Esophagus muscularis mucosa (tissue), 4 donors: Measurements from ENCODE around the gene OBP2A. TPM values are rescaled to one million over a fixed set of nuclear protein-coding genes. Genes with fewer than 3 reads are reported as not detected.
"Not testable (repeated sequence)": the region's sequence is repeated elsewhere in the genome, so short reads cannot be mapped to it uniquely, and the experiment has no call there.

Experiments used
- DNase-seq: peaks from one replicate; pipeline ENCODE4 v3.0.0-alpha.2; 2017; ENCODE audit errors: extremely low spot score
- H3K27ac ChIP-seq, 4 donors: fragments of 200-600 bp; sonication (generic); replicated peaks in 1 of 4; 1 replicate in 3 of 4; 2 replicates in 1 of 4; pipeline ENCODE4 v1.5.1; 2016 to 2019; ENCODE audit warnings: mild to moderate bottlenecking in 1 of 4
- H3K27me3 ChIP-seq, 4 donors: fragments of 200-600 bp; sonication (generic); one replicate each; pipeline versions ENCODE4 v1.5.1 to v1.6.0; 2016 to 2019
- H3K36me3 ChIP-seq, 4 donors: fragments of 200-600 bp; sonication (generic); one replicate each; pipeline ENCODE4 v1.5.1; 2016 to 2019
- H3K4me1 ChIP-seq, 4 donors: fragments of 200-600 bp; sonication (generic); one replicate each; pipeline ENCODE4 v1.5.1; 2016 to 2019
- H3K4me3 ChIP-seq, 4 donors: fragments of 200-600 bp; sonication (generic); 1 replicate in 2 of 4; 2 replicates in 2 of 4; pipeline ENCODE4 v1.5.1; 2016 to 2019; ENCODE audit warnings: mild to moderate bottlenecking in 4 of 4, moderate library complexity in 1 of 4
- H3K9me3 ChIP-seq, 4 donors: fragments of 200-600 bp; sonication (generic); 1 replicate in 3 of 4; 2 replicates in 1 of 4; pipeline ENCODE4 v1.5.1; 2016 to 2019
- CTCF ChIP-seq, 3 experiments: fragments of 200-600 bp in 2 of 3; fragments of 450-650 bp in 1 of 3; sonication (generic) in 2 of 3; IDR thresholded peaks; one replicate each; pipeline ENCODE4 v1.5.1; 2017 to 2019; ENCODE audit warnings: antibody characterized with exemption in 3 of 3, mild to moderate bottlenecking in 2 of 3, moderate library complexity in 1 of 3
- EP300 ChIP-seq: sonication (generic); formaldehyde crosslinking; IDR thresholded peaks from one replicate; pipeline ENCODE4 v1.6.1; 2017; ENCODE audit warnings: antibody characterized with exemption
- POLR2A ChIP-seq: fragments of 450-650 bp; IDR thresholded peaks from one replicate; pipeline ENCODE4 v1.6.1; 2017; ENCODE audit warnings: antibody characterized with exemption, moderate library complexity, mild to moderate bottlenecking, low read depth
- POLR2AphosphoS5 ChIP-seq, 2 donors: sonication (generic); formaldehyde crosslinking; IDR thresholded peaks; one replicate each; pipeline ENCODE4 v1.6.1; 2017; ENCODE audit warnings: antibody characterized with exemption in 2 of 2
- WGBS: methylation state at CpG from one replicate; pipeline ENCODE4 v1.1.5; 2018; 5-methylcytosine and 5-hydroxymethylcytosine counted together
- intact Hi-C: fragments of 100-400 bp; cut with DNase I; formaldehyde crosslinking; loops from one replicate; pipeline ENCODE4 v1.15.1; 2023
- total RNA-seq, 4 donors: library from RNA; depleted of rRNA; stranded (reverse); fragments of >200 nt; gene quantifications; one replicate each; pipeline versions ENCODE4 v1.1.0 to v1.2.1, GENCODE V29; 2016

Gene OBP2A
- total RNA-seq, 4 donors from 2014 or later: not detected

DNA sequence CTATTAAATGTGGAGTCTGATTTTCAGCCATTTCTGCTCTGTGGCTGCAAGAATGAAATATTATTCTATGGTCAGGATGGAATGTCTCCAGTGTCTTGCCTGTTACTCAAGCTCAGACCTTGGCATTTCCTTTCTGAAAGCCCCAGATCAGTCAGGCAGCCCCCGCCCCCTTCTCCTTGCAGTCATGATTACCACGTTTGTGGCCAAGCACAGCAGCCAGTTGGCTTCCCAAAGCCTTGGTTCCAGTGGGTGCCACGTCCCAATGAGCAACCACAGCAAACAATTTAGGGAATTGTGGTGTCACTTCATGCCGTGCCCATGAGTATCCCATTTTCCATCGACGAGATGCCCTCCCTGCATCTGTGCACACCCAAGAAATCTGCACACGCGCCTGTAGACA, 9.7 kb upstream of the OBP2A start:
- no peaks in the 10 kb centered on the region for H3K9me3 ChIP-seq
- WGBS: 73% methylated on average over 8 of the region's 8 CpGs
- no peak for DNase-seq
- no peak overlapping the region for H3K4me3 ChIP-seq
- TF ChIP-seq CTCF (IDR thresholded peaks at IDR 0.05) (no peak), POLR2AphosphoS5 (IDR thresholded peaks at IDR 0.05) (no peak), POLR2A (no peak), EP300 (no peak)
- intact Hi-C loops: no loop called here
- H3K27ac ChIP-seq: no peak overlapping the region
- no peaks in the 10 kb centered on the region for H3K36me3 ChIP-seq
- peaks cover 0 to 44% (median 0%) of the 10 kb centered on the region in 4 donors for H3K27me3 ChIP-seq
- no peaks in the 10 kb centered on the region for H3K4me1 ChIP-seq

- peaks cover 0 to 61% (median 0%) of the 10 kb centered on the region in 4 donors for H3K27me3 ChIP-seq
- H3K4me1 ChIP-seq, H3K36me3 ChIP-seq, DNase-seq, intact Hi-C loops, H3K9me3 ChIP-seq, H3K4me3 ChIP-seq, H3K27ac ChIP-seq: not testable (repeated sequence)
- 33% methylated on average over 8 of the region's 8 CpGs for WGBS
Measured at GRCh38 chr9:135543262-135543894, 2.5 kb upstream of the OBP2A start.

DNA sequence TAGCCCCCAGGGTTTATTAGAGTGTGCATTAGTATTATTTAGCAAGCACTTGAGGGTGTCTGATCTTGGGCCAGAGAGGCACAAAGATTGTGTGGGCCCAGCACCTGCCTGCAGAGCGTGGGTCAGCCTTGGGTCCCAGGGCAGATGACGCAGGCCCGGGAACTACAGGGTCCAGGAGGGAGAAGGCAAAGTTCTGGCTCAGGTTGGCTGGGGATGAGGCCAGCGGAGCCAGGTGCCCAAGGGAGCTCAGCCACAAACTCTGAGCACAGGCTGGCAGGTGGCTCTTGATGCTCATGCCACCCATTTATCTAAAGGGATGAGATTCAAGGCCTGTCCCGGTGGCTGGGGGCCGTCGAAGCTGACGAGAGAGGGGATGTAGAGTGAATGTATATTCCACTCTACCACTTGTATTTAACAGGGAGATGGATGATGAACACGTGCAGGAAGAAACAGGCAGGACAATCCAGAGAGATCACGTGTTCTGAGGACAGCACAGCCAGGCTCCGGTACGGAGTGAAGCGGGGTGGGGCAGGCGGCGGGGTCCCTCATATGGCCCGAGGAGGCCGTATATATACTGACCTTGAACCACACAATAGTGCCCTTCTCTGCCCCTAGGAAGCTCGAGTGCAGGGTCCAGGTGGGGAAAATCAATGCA, 818 bp upstream of the OBP2A start:
- no peak for TF ChIP-seq POLR2AphosphoS5 (IDR thresholded peaks at IDR 0.05)
- no peak for TF ChIP-seq POLR2A
- no peak for DNase-seq
- Histone ChIP-seq H3K27ac (no peak overlapping the region), H3K4me3 (no peak overlapping the region), H3K9me3 (no peaks in the 10 kb centered on the region), H3K27me3 (peaks cover 0 to 54% (median 0%) of the 10 kb centered on the region in 4 donors), H3K36me3 (no peaks in the 10 kb centered on the region), H3K4me1 (no peaks in the 10 kb centered on the region)
- 67% methylated on average over 18 of the region's 18 CpGs for WGBS
- intact Hi-C loops: no loop called here

GRCh38 chr9:135546792-135547617, 1.1 kb downstream of the OBP2A start:
- H3K36me3 ChIP-seq, H3K9me3 ChIP-seq, H3K27ac ChIP-seq, H3K4me1 ChIP-seq, intact Hi-C loops, DNase-seq, H3K4me3 ChIP-seq: not testable (repeated sequence)
- H3K27me3 ChIP-seq: peaks cover 0 to 44% (median 0%) of the 10 kb centered on the region in 4 donors
- 88% methylated on average over 8 of the region's 21 CpGs for whole genome bisulfite sequencing

- Histone ChIP-seq H3K4me1 (no peaks in the 10 kb centered on the region), H3K36me3 (no peaks in the 10 kb centered on the region), H3K4me3 (no peak overlapping the region), H3K27ac (no peak overlapping the region), H3K27me3 (peaks cover 0 to 41% (median 0%) of the 10 kb centered on the region in 4 donors), H3K9me3 (no peaks in the 10 kb centered on the region)
- 88% methylated on average over 13 of the region's 28 CpGs for WGBS
- intact Hi-C loops: no loop called here
- TF ChIP-seq POLR2A: no peak
- no peak for TF ChIP-seq POLR2AphosphoS5 (IDR thresholded peaks at IDR 0.05)
- no peak for TF ChIP-seq CTCF (IDR thresholded peaks at IDR 0.05)
- no peak for TF ChIP-seq EP300
- no peak for DNase-seq
Measured at GRCh38 chr9:135547756-135548736, 2.1 kb downstream of the OBP2A start.

DNA sequence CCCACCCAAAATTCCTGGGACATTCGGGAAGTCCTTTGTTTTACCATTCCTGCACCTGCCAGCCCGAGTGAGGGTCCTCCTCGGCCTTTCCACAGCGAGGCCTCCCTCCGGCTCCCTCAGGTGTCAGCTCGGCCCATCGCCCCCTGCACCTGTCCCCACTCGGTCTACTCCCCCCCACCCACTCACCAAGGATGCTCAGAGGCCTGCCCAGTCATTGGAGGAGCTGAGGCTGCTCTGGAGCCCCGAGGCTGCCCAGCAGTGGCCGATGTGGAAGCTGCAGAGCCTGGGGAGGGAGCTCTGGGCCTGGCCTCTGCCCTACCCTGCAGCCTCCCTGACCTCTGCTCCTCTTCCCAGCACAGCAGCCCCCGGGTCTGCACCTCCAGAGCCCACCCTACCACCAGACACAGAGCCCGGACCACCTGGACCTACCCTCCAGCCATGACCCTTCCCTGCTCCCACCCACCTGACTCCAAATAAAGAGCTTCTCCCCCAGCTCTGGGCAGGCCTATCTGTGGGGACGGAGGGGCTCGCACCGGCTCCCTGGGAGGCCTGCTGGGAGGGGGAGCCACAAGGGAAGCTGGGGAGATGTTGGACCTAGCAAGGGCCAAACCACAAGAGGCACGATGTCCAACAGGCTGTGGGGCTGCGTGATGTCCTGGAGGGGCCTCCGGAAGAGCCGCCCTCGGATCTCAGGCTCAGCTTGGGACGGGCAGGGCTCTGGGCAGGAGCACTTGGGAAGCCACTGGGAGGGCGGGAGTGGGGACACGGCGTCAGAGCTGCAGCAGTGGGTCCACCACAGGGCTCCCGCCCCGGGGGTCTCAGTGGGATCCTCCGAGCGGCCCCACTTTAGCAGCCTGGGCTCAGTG, 3.8 kb downstream of the OBP2A start:
- DNase-seq, H3K9me3 ChIP-seq, H3K4me3 ChIP-seq, H3K27ac ChIP-seq, H3K36me3 ChIP-seq, intact Hi-C loops, H3K4me1 ChIP-seq: not testable (repeated sequence)
- H3K27me3 ChIP-seq: peaks cover 0 to 35% (median 0%) of the 10 kb centered on the region in 4 donors
- 81% methylated on average over 12 of the region's 28 CpGs for WGBS
